Chondrocyte (in vitro differentiated cells): ENCODE data around the gene CASK. TPM values are rescaled to one million over a fixed set of nuclear protein-coding genes. Genes with fewer than 3 reads are reported as not detected.

Source experiments
- DNase-seq: peaks from one replicate; pipeline ENCODE4 v3.0.0; 2021; ENCODE audit warnings: mixed read lengths, low spot score
- H3K27ac Mint-ChIP-seq: one replicate; pipeline ENCODE4 v1.8.0; 2021; ENCODE audit warnings: mild to moderate bottlenecking, moderate library complexity, mixed read lengths; ENCODE audit not compliant: unreplicated experiment
- H3K27me3 Mint-ChIP-seq: 2 replicates; pipeline ENCODE4 v1.8.0; 2021; ENCODE audit warnings: low read depth, mixed read lengths
- H3K36me3 Mint-ChIP-seq: 2 replicates; pipeline ENCODE4 v1.8.0; 2021; ENCODE audit warnings: low read depth, mixed read lengths
- H3K4me1 Mint-ChIP-seq: 2 replicates; pipeline ENCODE4 v1.8.0; 2021; ENCODE audit warnings: low read depth, mild to moderate bottlenecking, mixed read lengths
- H3K4me3 Mint-ChIP-seq: one replicate; pipeline ENCODE4 v1.8.0; 2021; ENCODE audit warnings: mild to moderate bottlenecking, moderate library complexity, mixed read lengths; ENCODE audit not compliant: unreplicated experiment
- H3K9me3 Mint-ChIP-seq: 2 replicates; pipeline ENCODE4 v1.8.0; 2021; ENCODE audit warnings: low read depth, mixed read lengths
- total RNA-seq: library from RNA; stranded (reverse); gene quantifications from 3 replicates; pipeline ENCODE4 v1.2.1, GENCODE V29; 2021
- TF ChIP-seq, protein P1 (sequence below): fragments of 200-600 bp; sonication (generic); IDR thresholded peaks from 2 replicates; pipeline ENCODE4 v1.5.0; 2021; ENCODE audit warnings: antibody characterized with exemption, mild to moderate bottlenecking, moderate library complexity

Gene CASK
- total RNA-seq, 1 donor from 2014 or later: 44.9 TPM

DNA sequence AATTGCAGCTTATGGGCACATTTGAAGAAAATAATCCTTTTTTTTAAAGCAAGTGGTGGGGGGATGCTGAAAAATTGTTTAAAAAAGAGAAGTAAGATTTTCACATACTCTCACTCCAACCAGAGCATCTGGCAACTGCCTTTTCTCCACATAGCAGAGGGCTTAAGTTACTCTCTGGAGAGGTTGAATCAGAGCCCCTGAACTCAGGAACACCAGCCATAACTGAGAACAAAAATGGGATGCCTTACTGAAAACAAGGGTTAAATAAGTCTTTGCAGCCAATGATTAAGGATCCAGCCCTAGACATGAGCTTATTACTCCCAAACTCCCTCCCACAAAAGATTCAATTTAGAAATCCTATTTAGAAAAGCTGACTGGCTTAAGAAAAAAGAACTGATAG is 27.5 kb downstream of the CASK start:
- DNase-seq: no peak

DNA sequence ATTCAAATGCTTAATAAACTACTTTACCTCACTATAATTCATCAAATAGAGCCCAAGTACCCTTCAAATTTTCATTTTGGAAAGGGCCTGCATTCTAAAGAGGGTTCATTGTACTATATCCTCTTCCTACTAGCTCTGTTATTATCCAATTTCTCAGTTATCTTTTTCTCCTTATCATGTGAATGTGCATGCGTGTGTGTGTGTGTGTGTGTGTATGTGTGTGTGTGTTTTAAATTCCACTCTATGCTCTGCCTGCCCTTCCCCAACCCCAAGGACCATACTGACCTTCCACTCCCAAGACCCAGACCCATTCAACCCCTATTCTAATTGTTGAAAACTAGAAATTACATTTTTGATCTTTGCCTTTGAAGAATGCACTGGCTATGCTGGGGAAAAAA is 33.3 kb downstream of the CASK start:
- TF ChIP-seq, protein P1, sequence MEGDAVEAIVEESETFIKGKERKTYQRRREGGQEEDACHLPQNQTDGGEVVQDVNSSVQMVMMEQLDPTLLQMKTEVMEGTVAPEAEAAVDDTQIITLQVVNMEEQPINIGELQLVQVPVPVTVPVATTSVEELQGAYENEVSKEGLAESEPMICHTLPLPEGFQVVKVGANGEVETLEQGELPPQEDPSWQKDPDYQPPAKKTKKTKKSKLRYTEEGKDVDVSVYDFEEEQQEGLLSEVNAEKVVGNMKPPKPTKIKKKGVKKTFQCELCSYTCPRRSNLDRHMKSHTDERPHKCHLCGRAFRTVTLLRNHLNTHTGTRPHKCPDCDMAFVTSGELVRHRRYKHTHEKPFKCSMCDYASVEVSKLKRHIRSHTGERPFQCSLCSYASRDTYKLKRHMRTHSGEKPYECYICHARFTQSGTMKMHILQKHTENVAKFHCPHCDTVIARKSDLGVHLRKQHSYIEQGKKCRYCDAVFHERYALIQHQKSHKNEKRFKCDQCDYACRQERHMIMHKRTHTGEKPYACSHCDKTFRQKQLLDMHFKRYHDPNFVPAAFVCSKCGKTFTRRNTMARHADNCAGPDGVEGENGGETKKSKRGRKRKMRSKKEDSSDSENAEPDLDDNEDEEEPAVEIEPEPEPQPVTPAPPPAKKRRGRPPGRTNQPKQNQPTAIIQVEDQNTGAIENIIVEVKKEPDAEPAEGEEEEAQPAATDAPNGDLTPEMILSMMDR: no peak
- H3K9me3 Mint-ChIP-seq: peaks cover 21% of the 10 kb centered on the region
- no peaks in the 10 kb centered on the region for H3K36me3 Mint-ChIP-seq
- H3K4me1 Mint-ChIP-seq: peaks cover 5% of the 10 kb centered on the region
- no peak overlapping the region for H3K27ac Mint-ChIP-seq
- no peaks in the 10 kb centered on the region for H3K27me3 Mint-ChIP-seq
- no peak for DNase-seq
- H3K4me3 Mint-ChIP-seq: no peak overlapping the region

More for the DNA sequence above, 27.5 kb downstream of the CASK start:
- Mint-ChIP-seq H3K27me3 (no peaks in the 10 kb centered on the region), H3K9me3 (peaks cover 28% of the 10 kb centered on the region), H3K4me3 (no peak overlapping the region), H3K4me1 (peaks cover 9% of the 10 kb centered on the region), H3K27ac (no peak overlapping the region), H3K36me3 (peaks cover 3% of the 10 kb centered on the region)
- TF ChIP-seq, protein P1: no peak

DNA sequence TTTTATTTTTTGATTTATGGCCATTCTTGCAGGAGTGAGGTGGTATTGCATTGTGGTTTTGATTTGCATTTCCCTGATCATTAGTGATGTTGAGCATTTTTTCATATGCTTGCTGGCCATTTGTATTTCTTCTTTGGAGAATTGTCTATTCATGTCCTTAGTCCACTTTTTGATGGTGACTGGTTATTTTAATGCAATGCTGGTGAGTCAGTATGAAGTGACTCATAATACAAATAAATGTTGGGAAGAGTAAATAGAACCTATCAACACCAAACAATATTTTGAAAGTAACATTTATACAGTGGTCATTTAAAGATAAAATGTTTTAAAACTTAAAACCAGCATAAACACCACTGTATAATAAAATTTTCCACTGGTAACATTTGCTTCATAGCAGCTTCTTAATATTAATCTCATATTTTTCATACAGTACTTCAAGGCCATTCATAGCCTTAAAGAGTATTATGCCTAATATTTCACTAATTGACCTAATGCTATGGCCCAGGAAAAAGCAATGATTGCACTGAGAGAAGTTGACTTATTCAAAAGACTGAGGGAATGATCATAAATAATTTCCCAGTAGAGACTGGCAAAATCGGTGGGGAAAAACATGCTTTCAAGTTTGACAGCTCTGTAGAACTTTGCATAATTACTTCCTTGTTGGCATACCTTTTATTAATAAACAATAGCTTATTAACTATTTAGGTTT is 33.9 kb downstream of the CASK start:
- H3K27ac Mint-ChIP-seq: no peak overlapping the region
- H3K4me3 Mint-ChIP-seq: no peak overlapping the region

DNA sequence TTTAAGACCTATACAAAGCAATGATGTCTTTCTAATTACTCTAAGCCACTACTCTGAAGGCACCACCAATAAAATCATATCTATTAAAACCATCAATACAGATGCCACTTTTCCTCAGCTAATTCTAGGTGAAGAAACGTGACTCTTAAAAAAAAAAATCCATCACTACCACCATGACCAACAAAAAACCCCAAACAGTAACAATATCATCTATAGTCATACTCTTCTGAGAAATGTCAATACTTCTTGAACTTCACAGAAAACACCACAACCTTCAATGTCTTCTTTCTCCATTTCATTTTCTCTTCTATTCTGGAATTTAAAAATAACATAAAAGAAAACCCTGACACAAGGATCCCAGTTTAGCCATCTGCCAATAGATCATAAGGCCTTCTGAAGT is 35.7 kb downstream of the CASK start:
- Mint-ChIP-seq H3K27me3 (no peaks in the 10 kb centered on the region), H3K4me3 (no peak overlapping the region), H3K9me3 (peaks cover 7% of the 10 kb centered on the region), H3K27ac (no peak overlapping the region), H3K4me1 (peaks cover 5% of the 10 kb centered on the region), H3K36me3 (no peaks in the 10 kb centered on the region)
- TF ChIP-seq, protein P1: no peak
- DNase-seq: no peak

More for the DNA sequence above, 33.9 kb downstream of the CASK start:
- TF ChIP-seq, protein P1: no peak
- Mint-ChIP-seq H3K4me1 (peaks cover 5% of the 10 kb centered on the region), H3K27me3 (no peaks in the 10 kb centered on the region), H3K9me3 (peaks cover 17% of the 10 kb centered on the region), H3K36me3 (no peaks in the 10 kb centered on the region)
- no peak for DNase-seq

DNA sequence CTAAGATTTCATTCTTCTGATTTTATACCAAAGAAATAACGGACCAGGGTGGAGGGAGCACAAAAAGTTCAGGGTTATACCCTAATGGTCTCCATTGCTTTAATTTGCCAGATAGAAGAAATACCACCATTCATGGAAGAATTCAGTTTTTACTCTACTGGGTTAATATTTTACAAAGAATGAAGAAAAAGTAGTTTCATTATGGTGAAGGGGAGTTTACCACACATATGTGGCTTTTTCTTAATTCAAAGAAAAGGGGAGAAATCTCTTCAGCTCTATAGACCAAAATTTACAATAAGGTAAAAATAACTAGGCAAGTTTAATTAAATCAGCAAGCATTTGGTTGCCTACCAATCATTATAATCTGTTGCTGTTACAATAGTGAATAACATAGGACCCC is 37.6 kb downstream of the CASK start:
- no peak overlapping the region for H3K27ac Mint-ChIP-seq
- peaks cover 10% of the 10 kb centered on the region for H3K4me1 Mint-ChIP-seq
- no peak overlapping the region for H3K4me3 Mint-ChIP-seq

More for the DNA sequence above, 37.6 kb downstream of the CASK start:
- no peaks in the 10 kb centered on the region for H3K36me3 Mint-ChIP-seq
- no peaks in the 10 kb centered on the region for H3K27me3 Mint-ChIP-seq
- TF ChIP-seq, protein P1: no peak
- peaks cover 7% of the 10 kb centered on the region for H3K9me3 Mint-ChIP-seq
- no peak for DNase-seq
